OCI-LY1 (cell line): ENCODE data around the gene BDNF.

Source experiments
- H2AFZ ChIP-seq: fragments of 200-600 bp; sonication (generic), shearing (Covaris generic); 2 replicates; pipeline ENCODE4 v1.6.0; 2014; ENCODE audit warnings: antibody characterized with exemption, mild to moderate bottlenecking, low read length
- H3F3A ChIP-seq: fragments of 200-600 bp; sonication (generic), shearing (Covaris generic); 2 replicates; pipeline ENCODE4 v1.6.0; 2014; ENCODE audit warnings: mild to moderate bottlenecking, antibody characterized with exemption, low read length, moderate library complexity; ENCODE audit not compliant: insufficient read depth
- H3K27ac ChIP-seq: fragments of 200-600 bp; sonication (generic); 2 replicates; pipeline ENCODE4 v1.5.1; 2014; ENCODE audit warnings: low read length, mixed run types, mild to moderate bottlenecking, low read depth; ENCODE audit not compliant: poor library complexity, severe bottlenecking
- H3K27me3 ChIP-seq: fragments of 200-600 bp; sonication (generic); 2 replicates; pipeline ENCODE4 v1.6.0; 2014; ENCODE audit warnings: antibody characterized with exemption, mild to moderate bottlenecking, low read length, moderate library complexity; ENCODE audit not compliant: insufficient read depth
- H3K36me3 ChIP-seq: fragments of 200-600 bp; sonication (generic); 2 replicates; pipeline ENCODE4 v1.6.1; 2014; ENCODE audit warnings: mild to moderate bottlenecking, antibody characterized with exemption, low read length, moderate library complexity, mixed read lengths; ENCODE audit not compliant: insufficient read depth
- H3K4me1 ChIP-seq: fragments of 200-600 bp; sonication (generic); 2 replicates; pipeline ENCODE4 v1.5.1; 2014; ENCODE audit warnings: mild to moderate bottlenecking, low read length, moderate library complexity; ENCODE audit not compliant: insufficient read depth, severe bottlenecking
- H3K4me2 ChIP-seq: fragments of 200-600 bp; sonication (generic), shearing (Covaris generic); 2 replicates; pipeline ENCODE4 v1.6.1; 2014; ENCODE audit warnings: low read length
- H3K4me3 ChIP-seq: fragments of 200-600 bp; sonication (generic); 2 replicates; pipeline ENCODE4 v1.5.1; 2014; ENCODE audit warnings: low read length, low read depth, mild to moderate bottlenecking, mixed read lengths; ENCODE audit not compliant: poor library complexity, severe bottlenecking
- H3K79me2 ChIP-seq: fragments of 200-600 bp; shearing (Covaris generic); 2 replicates; pipeline ENCODE4 v1.6.1; 2016; ENCODE audit warnings: mixed run types, low read length, mixed read lengths; ENCODE audit not compliant: insufficient read depth
- H3K9ac ChIP-seq: fragments of 200-600 bp; sonication (generic), shearing (Covaris generic); 2 replicates; pipeline ENCODE4 v1.6.1; 2014; ENCODE audit warnings: mild to moderate bottlenecking, low read length, mixed read lengths
- H3K9me2 ChIP-seq: fragments of 200-600 bp; sonication (generic), shearing (Covaris generic); 2 replicates; pipeline ENCODE4 v1.6.1; 2014; ENCODE audit warnings: low read depth, mild to moderate bottlenecking, low read length, mixed read lengths
- H3K9me3 ChIP-seq: fragments of 200-600 bp; shearing (Covaris generic); 2 replicates; pipeline ENCODE4 v1.6.1; 2014; ENCODE audit warnings: low read length, mixed read lengths
- H4K20me1 ChIP-seq: fragments of 200-600 bp; sonication (generic), shearing (Covaris generic); 2 replicates; pipeline ENCODE4 v1.6.0; 2016; ENCODE audit warnings: mild to moderate bottlenecking, low read length; ENCODE audit not compliant: insufficient read depth
- CTCF ChIP-seq: fragments of 200-600 bp; sonication (generic), shearing (Covaris generic); IDR thresholded peaks from 2 replicates; pipeline ENCODE4 v1.5.1; 2017; ENCODE audit warnings: mild to moderate bottlenecking, antibody characterized with exemption, low read length, moderate library complexity, mixed read lengths
- EZH2 ChIP-seq: fragments of 200-600 bp; sonication (generic), shearing (Covaris generic); IDR thresholded peaks from 2 replicates; pipeline ENCODE4 v1.8.0; 2017; ENCODE audit warnings: borderline replicate concordance, mixed run types, mild to moderate bottlenecking, antibody characterized with exemption, low read length, moderate library complexity, mixed read lengths

BDNF gene

GRCh38 chr11:27627979-27628378 is 72.3 kb downstream of the BDNF start:
- Histone ChIP-seq H3K36me3 (no peaks in the 10 kb centered on the region), H3K9ac (no peak overlapping the region), H3K4me3 (no peak overlapping the region), H3K27me3 (no peaks in the 10 kb centered on the region), H4K20me1 (no peaks in the 10 kb centered on the region), H2AFZ (no peak overlapping the region), H3K9me3 (no peaks in the 10 kb centered on the region), H3F3A (no peaks in the 10 kb centered on the region), H3K4me2 (no peak overlapping the region), H3K4me1 (no peaks in the 10 kb centered on the region), H3K27ac (no peak overlapping the region), H3K79me2 (no peaks in the 10 kb centered on the region), H3K9me2 (no peaks in the 10 kb centered on the region)
- TF ChIP-seq EZH2 = no peak
- no peak for TF ChIP-seq CTCF

GRCh38 chr11:27626938-27627586 is 73.2 kb downstream of the BDNF start:
- Histone ChIP-seq H2AFZ (no peak overlapping the region), H3K27me3 (no peaks in the 10 kb centered on the region), H3K79me2 (no peaks in the 10 kb centered on the region), H3F3A (no peaks in the 10 kb centered on the region), H3K9ac (no peak overlapping the region), H3K9me2 (no peaks in the 10 kb centered on the region), H3K4me3 (no peak overlapping the region), H3K36me3 (no peaks in the 10 kb centered on the region), H3K4me2 (no peak overlapping the region), H3K4me1 (no peaks in the 10 kb centered on the region), H3K9me3 (no peaks in the 10 kb centered on the region), H4K20me1 (no peaks in the 10 kb centered on the region), H3K27ac (no peak overlapping the region)
- TF ChIP-seq EZH2 = no peak
- TF ChIP-seq CTCF = no peak

GRCh38 chr11:27626269-27626937 is 73.9 kb downstream of the BDNF start:
- H3K9ac ChIP-seq = no peak overlapping the region
- H3K4me2 ChIP-seq = no peak overlapping the region
- H3K27ac ChIP-seq = no peak overlapping the region
- no peaks in the 10 kb centered on the region for H4K20me1 ChIP-seq
- no peak overlapping the region for H3K4me3 ChIP-seq
- H3K4me1 ChIP-seq = no peaks in the 10 kb centered on the region
- no peaks in the 10 kb centered on the region for H3K27me3 ChIP-seq
- no peaks in the 10 kb centered on the region for H3K36me3 ChIP-seq
- no peaks in the 10 kb centered on the region for H3K9me3 ChIP-seq
- no peaks in the 10 kb centered on the region for H3F3A ChIP-seq
- H2AFZ ChIP-seq = no peak overlapping the region
- H3K9me2 ChIP-seq = no peaks in the 10 kb centered on the region
- TF ChIP-seq CTCF (no peak), EZH2 (no peak)
- H3K79me2 ChIP-seq = no peaks in the 10 kb centered on the region
